Measurements from ENCODE around the gene ANXA6.
A peak's percentile ranks its signal among the peaks of the same experiment; 100 is the strongest.

The ANXA6 gene

DNA sequence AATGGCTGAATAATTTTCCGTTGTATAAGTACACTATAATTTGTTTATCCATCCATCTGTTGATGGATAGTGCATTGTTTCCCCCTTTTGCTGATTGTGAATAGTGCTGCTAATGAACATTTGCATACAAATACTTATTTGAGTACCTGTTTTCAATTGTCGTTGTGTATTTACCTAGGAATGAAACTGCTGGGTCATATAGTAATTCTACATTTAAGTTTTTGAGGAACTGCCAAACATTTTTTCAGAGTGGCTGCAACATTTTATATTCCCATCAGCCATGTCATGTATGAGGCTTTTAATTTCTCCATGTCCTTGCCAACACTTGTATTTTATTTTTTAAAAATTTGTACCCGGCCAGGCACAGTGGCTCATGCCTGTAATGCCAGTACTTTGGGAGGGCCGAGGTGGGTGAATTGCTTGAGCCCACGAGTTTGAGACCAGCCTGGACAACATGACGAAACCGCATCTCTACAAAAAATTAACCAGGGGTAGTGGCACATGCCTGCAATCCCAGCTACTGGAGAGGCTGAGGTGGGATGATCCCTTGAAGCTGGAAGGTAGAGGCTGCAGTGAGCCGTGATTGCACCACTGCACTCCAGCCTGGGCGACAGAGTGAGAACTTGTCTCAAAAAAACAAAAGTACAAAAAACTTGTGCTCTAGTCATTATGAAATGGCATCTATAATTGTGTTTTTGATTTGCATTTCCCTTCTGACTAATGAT is 2.2 kb upstream of the ANXA6 start:
- no peak overlapping the region for H3K4me3 ChIP-seq (ENCODE audit: low read depth, low read length)
- TF ChIP-seq, protein P1, sequence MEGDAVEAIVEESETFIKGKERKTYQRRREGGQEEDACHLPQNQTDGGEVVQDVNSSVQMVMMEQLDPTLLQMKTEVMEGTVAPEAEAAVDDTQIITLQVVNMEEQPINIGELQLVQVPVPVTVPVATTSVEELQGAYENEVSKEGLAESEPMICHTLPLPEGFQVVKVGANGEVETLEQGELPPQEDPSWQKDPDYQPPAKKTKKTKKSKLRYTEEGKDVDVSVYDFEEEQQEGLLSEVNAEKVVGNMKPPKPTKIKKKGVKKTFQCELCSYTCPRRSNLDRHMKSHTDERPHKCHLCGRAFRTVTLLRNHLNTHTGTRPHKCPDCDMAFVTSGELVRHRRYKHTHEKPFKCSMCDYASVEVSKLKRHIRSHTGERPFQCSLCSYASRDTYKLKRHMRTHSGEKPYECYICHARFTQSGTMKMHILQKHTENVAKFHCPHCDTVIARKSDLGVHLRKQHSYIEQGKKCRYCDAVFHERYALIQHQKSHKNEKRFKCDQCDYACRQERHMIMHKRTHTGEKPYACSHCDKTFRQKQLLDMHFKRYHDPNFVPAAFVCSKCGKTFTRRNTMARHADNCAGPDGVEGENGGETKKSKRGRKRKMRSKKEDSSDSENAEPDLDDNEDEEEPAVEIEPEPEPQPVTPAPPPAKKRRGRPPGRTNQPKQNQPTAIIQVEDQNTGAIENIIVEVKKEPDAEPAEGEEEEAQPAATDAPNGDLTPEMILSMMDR (IDR thresholded peaks at IDR 0.05; ENCODE audit: insufficient read depth, low read depth, low read length, missing control alignments): no peak
- peak; percentile 60 for DNase-seq (ENCODE audit: low read depth)

DNA sequence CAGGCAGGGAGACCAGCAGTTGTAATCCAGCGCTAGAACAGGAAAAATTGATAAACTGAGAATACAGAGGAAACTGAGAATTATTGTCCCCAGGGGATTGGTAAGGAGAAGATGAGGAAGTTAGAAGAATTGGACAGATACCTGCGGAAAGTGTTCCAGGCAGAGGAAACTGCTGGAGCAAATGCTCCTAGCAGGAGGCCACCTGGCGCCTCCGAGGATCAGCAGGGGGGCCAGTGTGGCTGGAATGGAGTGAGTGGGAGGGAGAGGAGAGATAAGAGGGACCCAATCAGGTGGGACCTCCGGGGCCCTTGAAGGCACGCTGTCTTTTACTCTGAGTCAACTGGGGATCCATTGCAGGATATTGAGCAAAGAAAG is 695 bp upstream of the ANXA6 start:
- peak; percentile 62 for DNase-seq (ENCODE audit: low read depth)
- TF ChIP-seq, protein P1 (IDR thresholded peaks at IDR 0.05; ENCODE audit: insufficient read depth, low read depth, low read length, missing control alignments): no peak

DNA sequence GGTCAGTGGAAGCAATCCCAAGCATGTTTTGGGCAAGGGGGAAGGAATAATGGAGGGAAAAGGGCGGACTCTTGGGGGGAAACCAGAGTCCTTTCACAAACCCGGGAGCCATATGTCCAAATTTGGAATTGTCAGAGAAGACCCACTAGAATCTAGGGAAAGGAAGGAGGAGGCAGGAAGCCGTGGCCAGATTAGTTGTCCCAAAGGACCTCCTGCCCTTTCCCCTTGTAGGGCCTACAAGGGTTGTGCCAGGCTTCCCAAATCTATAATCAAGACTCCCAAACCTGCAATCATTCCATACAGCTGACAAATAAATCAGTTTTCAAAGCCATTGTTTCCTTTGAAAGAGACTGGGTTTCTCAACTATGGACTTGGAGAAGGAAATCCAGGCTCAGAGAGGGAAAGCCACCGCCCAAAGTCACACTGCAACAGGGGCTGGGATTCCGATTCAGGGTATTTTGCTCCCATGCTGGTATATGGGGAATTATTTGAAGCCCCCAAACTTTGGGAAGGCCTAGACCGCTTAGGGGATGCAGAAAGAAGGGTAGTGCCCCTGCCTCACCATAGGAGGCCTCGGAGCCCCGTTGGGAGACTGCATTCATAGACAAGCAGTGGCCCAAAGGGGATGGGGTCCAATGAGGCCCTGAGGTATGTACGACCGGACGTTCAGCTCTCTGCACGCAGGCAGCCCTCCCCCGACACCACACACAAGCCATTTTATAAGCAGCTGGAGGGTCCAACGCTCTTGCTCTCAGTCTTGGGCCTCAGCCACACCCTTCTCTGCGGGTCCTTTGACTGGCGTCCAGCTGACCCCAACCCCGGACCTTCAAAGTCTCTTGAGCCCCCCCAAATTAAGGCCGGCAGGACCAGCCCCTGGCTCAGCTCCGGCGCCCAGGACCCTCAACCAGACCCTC is 815 bp downstream of the ANXA6 start:
- peak overlapping the region; percentile 94 for H3K4me3 ChIP-seq (ENCODE audit: low read depth, low read length)
- peak; percentile 80 for DNase-seq (ENCODE audit: low read depth)
- TF ChIP-seq, protein P1 (IDR thresholded peaks at IDR 0.05; ENCODE audit: insufficient read depth, low read depth, low read length, missing control alignments): no peak

More for the DNA sequence above, 695 bp upstream of the ANXA6 start:
- H3K4me3 ChIP-seq (ENCODE audit: low read depth, low read length): peak overlapping the region; percentile 94

DNA sequence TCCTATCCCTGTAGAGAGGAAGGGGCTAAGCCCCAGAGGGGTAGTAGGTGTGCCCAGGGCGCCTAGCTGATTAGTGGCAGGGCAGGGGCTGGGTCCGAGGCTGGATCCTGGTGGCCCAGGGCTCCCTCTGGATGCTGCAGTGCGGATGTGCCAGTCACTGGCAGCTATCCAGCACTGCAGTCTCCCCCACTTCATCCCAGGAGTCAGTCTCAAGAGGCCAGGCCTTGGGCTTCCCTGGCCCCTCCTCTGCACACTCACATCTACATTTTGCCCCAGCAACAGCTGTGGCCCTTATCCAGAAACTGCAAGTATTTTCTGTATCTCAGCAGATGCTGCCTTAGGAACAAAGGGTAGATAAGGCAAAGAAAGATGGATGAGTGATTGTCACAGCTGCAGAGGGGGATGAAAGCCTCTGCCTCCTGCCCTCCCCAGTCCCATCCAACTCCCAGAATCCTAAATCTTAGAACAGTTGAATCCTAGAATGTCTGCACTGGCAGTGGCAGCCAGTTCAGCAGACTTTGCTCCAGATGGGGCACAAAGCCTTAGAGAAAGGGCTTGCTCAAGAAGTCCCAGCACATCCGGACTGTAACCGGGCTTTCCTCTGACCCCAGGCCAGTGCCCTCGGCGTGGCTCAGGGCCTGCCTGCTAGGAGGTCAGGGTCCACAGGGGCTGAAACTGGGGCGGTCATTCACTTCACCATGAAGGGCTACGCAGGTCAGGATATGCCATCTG is 1.6 kb downstream of the ANXA6 start:
- TF ChIP-seq, protein P1 (IDR thresholded peaks at IDR 0.05; ENCODE audit: insufficient read depth, low read depth, low read length, missing control alignments): no peak
- DNase-seq (ENCODE audit: low read depth): peak; percentile 65
- peak overlapping the region; percentile 94 for H3K4me3 ChIP-seq (ENCODE audit: low read depth, low read length)

DNA sequence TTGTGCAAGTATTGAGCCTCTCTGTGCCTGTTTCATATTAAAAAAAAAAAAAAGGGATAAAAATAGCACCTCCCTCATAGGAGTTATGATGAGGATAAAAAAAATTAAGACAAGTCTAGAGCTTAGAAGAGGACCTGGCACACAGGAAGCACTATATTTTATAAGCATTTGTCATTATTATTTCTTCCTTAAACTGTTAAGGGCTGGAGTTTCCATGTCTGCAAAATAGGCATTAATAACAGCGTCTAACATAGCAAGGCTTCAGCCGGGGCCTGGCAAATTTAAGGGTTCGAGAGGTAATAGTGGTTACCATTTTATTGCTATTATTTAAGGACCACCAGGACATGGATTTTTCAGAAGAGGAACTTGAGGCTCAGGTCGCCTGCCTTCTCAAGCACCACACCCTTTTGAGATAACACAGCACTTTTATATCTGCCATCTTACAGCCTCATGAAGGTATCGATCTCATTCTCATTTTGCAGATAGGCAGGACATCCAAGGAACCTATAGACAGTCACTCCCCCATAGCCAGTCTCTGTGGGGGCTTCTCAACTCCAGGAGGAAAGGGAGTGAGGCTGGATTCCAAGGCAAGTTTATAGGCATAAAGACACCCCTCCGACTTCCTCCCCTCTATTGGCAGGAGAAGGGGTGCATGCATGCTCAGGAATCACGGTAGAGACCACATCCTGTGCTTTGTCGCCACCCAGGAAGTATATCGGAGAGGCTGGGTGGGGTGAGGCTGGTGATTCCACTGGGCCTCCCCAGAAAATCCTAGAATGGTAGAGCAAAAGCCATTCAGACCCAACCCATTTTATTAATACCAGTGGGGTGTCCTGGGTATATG is 2.4 kb downstream of the ANXA6 start:
- H3K4me3 ChIP-seq (ENCODE audit: low read depth, low read length): peak overlapping the region; percentile 94
- TF ChIP-seq, protein P1 (IDR thresholded peaks at IDR 0.05; ENCODE audit: insufficient read depth, low read depth, low read length, missing control alignments): no peak
- peak; percentile 77 for DNase-seq (ENCODE audit: low read depth)

DNA sequence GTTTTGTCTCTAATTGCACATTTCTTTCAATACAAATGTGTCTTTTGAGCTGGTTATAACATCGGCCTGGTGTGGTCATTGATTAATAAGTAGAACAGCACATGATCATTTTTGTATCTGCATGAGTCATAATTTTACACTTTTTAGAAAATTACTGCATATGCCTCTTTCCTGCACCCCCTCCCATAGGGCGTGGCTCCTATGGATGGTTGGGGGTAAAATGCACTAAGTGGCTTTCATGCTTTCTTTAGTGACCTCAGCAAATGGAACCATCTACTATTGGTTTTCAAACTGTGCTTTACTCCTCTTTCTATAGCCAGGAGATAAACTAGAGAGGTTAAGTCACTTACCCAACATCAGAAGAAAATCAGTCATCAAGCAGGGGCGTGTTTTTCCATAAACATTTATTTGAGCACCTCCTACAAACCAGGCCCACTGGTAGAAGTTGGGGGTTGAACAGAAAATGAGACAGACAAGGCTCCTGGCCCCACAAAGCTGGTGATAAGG is 3.8 kb downstream of the ANXA6 start:
- TF ChIP-seq, protein P1 (IDR thresholded peaks at IDR 0.05; ENCODE audit: insufficient read depth, low read depth, low read length, missing control alignments): no peak
- peak overlapping the region; percentile 94 for H3K4me3 ChIP-seq (ENCODE audit: low read depth, low read length)
- peak; percentile 49 for DNase-seq (ENCODE audit: low read depth)

Measured in GM12865 (cell line).